Measurements from ENCODE around the gene RACGAP1. TPM values are rescaled to one million over a fixed set of nuclear protein-coding genes. Genes with fewer than 3 reads are reported as not detected.

The RACGAP1 gene
- total and polyA plus RNA-seq, 2 of the 8 experiments (the other 6 are each of a cell fraction or from before 2014, with no cell fraction given): 18.0 to 66.3 TPM

DNA sequence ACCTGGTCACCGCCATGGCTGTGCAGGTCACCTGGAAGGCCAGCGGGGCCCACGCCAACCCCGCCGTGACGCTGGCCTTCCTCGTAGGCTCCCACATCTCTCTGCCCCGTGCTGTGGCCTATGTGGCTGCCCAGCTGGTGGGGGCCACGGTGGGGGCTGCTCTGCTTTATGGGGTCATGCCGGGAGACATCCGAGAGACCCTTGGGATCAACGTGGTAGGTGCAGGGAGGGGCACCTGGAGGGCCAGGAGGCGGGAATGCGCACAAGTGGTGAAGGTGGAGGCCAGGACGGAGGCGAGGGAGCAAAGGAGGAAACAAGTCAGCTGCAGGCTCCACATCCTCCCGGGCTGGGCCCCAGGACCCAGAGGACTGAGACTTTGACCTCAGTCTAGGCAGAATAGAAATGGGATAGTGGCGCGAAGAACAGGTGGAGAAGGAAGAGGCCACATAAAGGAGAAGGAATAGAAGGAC lies 51.9 kb downstream of the RACGAP1 start:
- no peaks in the 10 kb centered on the region for H3K36me3 ChIP-seq (ENCODE audit: control insufficient read depth in 2 of 4, insufficient read depth in 4 of 4, low read length in 3 of 4)
- H3K18ac ChIP-seq (ENCODE audit: extremely low read depth, low read length): no peak overlapping the region; the same call in 1 of the 2 replicates
- ChIA-PET CTCF (ENCODE audit: partially characterized antibody) (interaction anchor here (0.5 to 23.0 kb wide), 13 partner anchors 4 to 184 kb away, joined by 3 to 420 read pairs (median 4); partner anchors contain the start of genes AQP5, AQP6 and ASIC1), POLR2A (ENCODE audit: partially characterized antibody) (no interaction called here)
- no peak overlapping the region for H3K14ac ChIP-seq (ENCODE audit: insufficient read length)
- H3K56ac ChIP-seq (replicated peaks; ENCODE audit: insufficient read length, low read depth, low read length): no peak overlapping the region
- DNase-seq (ENCODE audit: low read depth in 1 of 2, low spot score in 2 of 2) (no peak), FAIRE-seq (no peak)
- no peak overlapping the region for H2BK5ac ChIP-seq (ENCODE audit: low read depth, low read length)
- no peak overlapping the region for H2BK120ac ChIP-seq (replicated peaks; ENCODE audit: low read depth, low read length)
- no peak overlapping the region for H2BK20ac ChIP-seq (ENCODE audit: low read length)
- no peak overlapping the region for H2AFZ ChIP-seq (ENCODE audit: low read length)
- H3K4me3 ChIP-seq (ENCODE audit: extremely low read depth in 1 of 4, insufficient read depth in 2 of 4, low read depth in 3 of 4, low read length in 4 of 4): no peak overlapping the region
- H3K4me1 ChIP-seq (replicated peaks in 1 of 4; ENCODE audit: control insufficient read depth in 3 of 4, insufficient read depth in 4 of 4, low read length in 3 of 4): peaks cover 0 to 6% (median 1%) of the 10 kb centered on the region in 4 experiments; a peak in 2 of 7 replicates
- no peaks in the 10 kb centered on the region for H3K79me2 ChIP-seq (ENCODE audit: control insufficient read depth in 1 of 2, insufficient read depth in 2 of 2, low read length in 2 of 2)
- H2BK12ac ChIP-seq (ENCODE audit: low read depth, low read length): no peak overlapping the region
- no peak overlapping the region for H3K4me2 ChIP-seq (ENCODE audit: insufficient read depth in 1 of 2, low read depth in 2 of 2, low read length in 2 of 2)
- H3K9ac ChIP-seq (replicated peaks in 1 of 4; ENCODE audit: extremely low read depth in 1 of 4, low read depth in 3 of 4, low read length in 3 of 4): no peak overlapping the region
- H4K8ac ChIP-seq (ENCODE audit: extremely low read depth, insufficient read depth, low read length): peak overlapping the region; percentile 53; the same call in 1 of the 2 replicates
- peaks cover 0 to 5% (median 2%) of the 10 kb centered on the region in 4 experiments; a peak in 3 of 7 replicates for H3K27me3 ChIP-seq (replicated peaks in 1 of 4; ENCODE audit: control insufficient read depth in 3 of 4, extremely low read depth in 1 of 4, insufficient read depth in 3 of 4, low read length in 3 of 4)
- no peak overlapping the region for H2AK5ac ChIP-seq (ENCODE audit: low read depth, low read length)
- no peaks in the 10 kb centered on the region for H3K23me2 ChIP-seq (ENCODE audit: low read depth, low read length)
- no peaks in the 10 kb centered on the region for H4K20me1 ChIP-seq (replicated peaks in 1 of 2; ENCODE audit: control insufficient read depth in 1 of 2, insufficient read depth in 2 of 2, low read length in 2 of 2)
- H3K23ac ChIP-seq (ENCODE audit: insufficient read length): no peak overlapping the region
- H4K91ac ChIP-seq (replicated peaks; ENCODE audit: insufficient read length, low read length): no peak overlapping the region
- H3K4ac ChIP-seq (replicated peaks; ENCODE audit: insufficient read length, low read depth, low read length): no peak overlapping the region
- H3K9me3 ChIP-seq (ENCODE audit: insufficient read depth in 2 of 2, low read depth in 1 of 2, low read length in 1 of 2): no peaks in the 10 kb centered on the region
- 94% methylated on average over 19 of the region's 19 CpGs; no CpG with 5 or more reads in 1 of the 2 experiments for WGBS, 2 experiments (ENCODE audit: extremely low coverage in 1 of 2, insufficient coverage in 1 of 2, insufficient read length in 1 of 2, insufficient replicate concordance in 2 of 2, low coverage in 1 of 2, low lambda C conversion rate in 2 of 2, missing lambda C conversion rate in 1 of 2)
- no peak overlapping the region for H2BK15ac ChIP-seq (ENCODE audit: low read length)
- no peak overlapping the region for H3K27ac ChIP-seq (ENCODE audit: low read depth, low read length)
- no peak overlapping the region for H4K5ac ChIP-seq (ENCODE audit: insufficient read length, low read depth, low read length)
- H3K79me1 ChIP-seq (ENCODE audit: low read depth, low read length): no peaks in the 10 kb centered on the region
- TF ChIP-seq JUN (IDR thresholded peaks at IDR 0.05; ENCODE audit: low read depth, low read length) (no peak), HDAC2 (IDR thresholded peaks at IDR 0.05; ENCODE audit: borderline replicate concordance in 1 of 2, low read depth in 2 of 2, low read length in 2 of 2) (no peak), TAF1 (IDR thresholded peaks at IDR 0.05; ENCODE audit: low read depth, low read length) (no peak), RAD21 (IDR thresholded peaks at IDR 0.05 in 1 of 2, conservative IDR thresholded peaks at IDR 0.05 in 1 of 2; ENCODE audit: low read depth in 2 of 2, low read length in 2 of 2) (no peak), CTBP2 (IDR thresholded peaks at IDR 0.05; ENCODE audit: borderline replicate concordance, insufficient read depth, insufficient read length, low read length) (no peak), SP2 (IDR thresholded peaks at IDR 0.05; ENCODE audit: low read length) (no peak), SP4 (IDR thresholded peaks at IDR 0.05; ENCODE audit: low read length) (no peak), TEAD4 (IDR thresholded peaks at IDR 0.05; ENCODE audit: low read depth, low read length) (no peak), HDAC6 (IDR thresholded peaks at IDR 0.05; ENCODE audit: low read depth, low read length) (no peak), GTF2F1 (IDR thresholded peaks at IDR 0.05; ENCODE audit: borderline replicate concordance, low read depth, low read length) (no peak), EGR1 (IDR thresholded peaks at IDR 0.05; ENCODE audit: borderline replicate concordance, low read depth, low read length) (no peak)
- TF ChIP-seq, protein P1, sequence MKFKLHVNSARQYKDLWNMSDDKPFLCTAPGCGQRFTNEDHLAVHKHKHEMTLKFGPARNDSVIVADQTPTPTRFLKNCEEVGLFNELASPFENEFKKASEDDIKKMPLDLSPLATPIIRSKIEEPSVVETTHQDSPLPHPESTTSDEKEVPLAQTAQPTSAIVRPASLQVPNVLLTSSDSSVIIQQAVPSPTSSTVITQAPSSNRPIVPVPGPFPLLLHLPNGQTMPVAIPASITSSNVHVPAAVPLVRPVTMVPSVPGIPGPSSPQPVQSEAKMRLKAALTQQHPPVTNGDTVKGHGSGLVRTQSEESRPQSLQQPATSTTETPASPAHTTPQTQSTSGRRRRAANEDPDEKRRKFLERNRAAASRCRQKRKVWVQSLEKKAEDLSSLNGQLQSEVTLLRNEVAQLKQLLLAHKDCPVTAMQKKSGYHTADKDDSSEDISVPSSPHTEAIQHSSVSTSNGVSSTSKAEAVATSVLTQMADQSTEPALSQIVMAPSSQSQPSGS (IDR thresholded peaks at IDR 0.05; ENCODE audit: low read length): no peak
